HEK293 (cell line): ENCODE results near the gene ILK.
A peak's percentile ranks its signal among the peaks of the same experiment; 100 is the strongest.

Experiments
- CTCF ChIA-PET: fragments of 350-600 bp; formaldehyde crosslinking; extraction: SDS; loops from one replicate; lab custom pipeline; 2021; ENCODE audit warnings: antibody characterized with exemption; lab: Yijun Ruan, JAX
- POLR2A ChIA-PET: fragments of 300-600 bp; formaldehyde crosslinking; extraction: SDS; loops from one replicate; lab custom pipeline; 2020; ENCODE audit warnings: antibody characterized with exemption, inconsistent platforms; lab: Yijun Ruan, JAX
- H3K27ac ChIP-seq: fragments of 200-500 bp; sonication (Bioruptor generic); 2 replicates; pipeline ENCODE4 v1.5.1; 2014; ENCODE audit warnings: low read depth, low read length, control low read depth, inconsistent platforms; ENCODE audit errors: extremely low read depth
- H3K36me3 ChIP-seq, 2 experiments: fragments of 200-500 bp in 1 of 2; sonication (Bioruptor generic) in 1 of 2; 1 replicate in 1 of 2; 2 replicates in 1 of 2; pipeline ENCODE4 v1.5.1; 2014 to 2017; ENCODE audit warnings: inconsistent platforms in 2 of 2, low read length in 2 of 2; ENCODE audit not compliant: control insufficient read depth in 2 of 2, insufficient read depth in 1 of 2
- H3K4me1 ChIP-seq: fragments of 200-500 bp; sonication (Bioruptor generic); 2 replicates; pipeline ENCODE4 v1.5.1; 2014; ENCODE audit warnings: mild to moderate bottlenecking, low read length, inconsistent platforms; ENCODE audit not compliant: control insufficient read depth, insufficient read depth
- H3K4me3 ChIP-seq: 2 replicates; pipeline ENCODE4 v1.5.1; 2011; ENCODE audit warnings: low read depth, mild to moderate bottlenecking, control low read depth, low read length, moderate library complexity
- H3K9me3 ChIP-seq: fragments of 200-500 bp; sonication (Bioruptor generic); 2 replicates; pipeline ENCODE4 v1.5.1; 2014; ENCODE audit warnings: low read depth, low read length, inconsistent platforms; ENCODE audit not compliant: control insufficient read depth, insufficient read depth
- IKZF3 ChIP-seq: fragments of 450-650 bp; IDR thresholded peaks from 2 replicates; pipeline ENCODE4 v1.5.0; 2018; ENCODE audit warnings: missing biosample characterization, mild to moderate bottlenecking, missing genetic modification characterization, moderate library complexity
- ZBTB1 ChIP-seq: fragments of 450-650 bp; formaldehyde crosslinking; IDR thresholded peaks from 2 replicates; pipeline ENCODE4 v1.5.1; 2016; ENCODE audit warnings: missing biosample characterization, missing genetic modification characterization
- ZFP3 ChIP-seq: fragments of 450-650 bp; formaldehyde crosslinking; IDR thresholded peaks from 2 replicates; pipeline ENCODE4 v1.5.1; 2016; ENCODE audit warnings: low read depth, missing biosample characterization, missing genetic modification characterization
- ZNF2 ChIP-seq: fragments of 450-650 bp; formaldehyde crosslinking; IDR thresholded peaks from 2 replicates; pipeline ENCODE4 v1.5.1; 2016; ENCODE audit warnings: missing biosample characterization, missing genetic modification characterization
- ZNF391 ChIP-seq: fragments of 450-650 bp; formaldehyde crosslinking; IDR thresholded peaks from 2 replicates; pipeline ENCODE4 v1.5.1; 2016; ENCODE audit warnings: low read depth, missing biosample characterization, missing genetic modification characterization, borderline replicate concordance
- ZNF426 ChIP-seq: fragments of 450-650 bp; formaldehyde crosslinking; IDR thresholded peaks from 2 replicates; pipeline ENCODE4 v1.5.1; 2017; ENCODE audit warnings: missing biosample characterization, missing genetic modification characterization, mild to moderate bottlenecking, inconsistent platforms, moderate library complexity
- ZNF510 ChIP-seq: fragments of 450-650 bp; formaldehyde crosslinking; IDR thresholded peaks from 2 replicates; pipeline ENCODE4 v1.5.1; 2018; ENCODE audit warnings: mild to moderate bottlenecking, missing genetic modification characterization, missing biosample characterization; ENCODE audit not compliant: insufficient replicate concordance
- ZNF514 ChIP-seq: fragments of 450-650 bp; formaldehyde crosslinking; IDR thresholded peaks from 2 replicates; pipeline ENCODE4 v1.5.1; 2016; ENCODE audit warnings: missing biosample characterization, missing genetic modification characterization
- ZNF558 ChIP-seq: fragments of 450-650 bp; formaldehyde crosslinking; IDR thresholded peaks from 2 replicates; pipeline ENCODE4 v1.5.1; 2016; ENCODE audit warnings: missing biosample characterization, missing genetic modification characterization
- ZNF623 ChIP-seq: fragments of 450-650 bp; formaldehyde crosslinking; IDR thresholded peaks from 2 replicates; pipeline ENCODE4 v1.5.1; 2016; ENCODE audit warnings: missing biosample characterization, missing genetic modification characterization
- ZNF654 ChIP-seq: fragments of 450-650 bp; formaldehyde crosslinking; IDR thresholded peaks from 2 replicates; pipeline ENCODE4 v1.5.1; 2016; ENCODE audit warnings: low read depth, missing biosample characterization, missing genetic modification characterization
- ZNF747 ChIP-seq: fragments of 450-650 bp; formaldehyde crosslinking; IDR thresholded peaks from 2 replicates; pipeline ENCODE4 v1.5.1; 2016; ENCODE audit warnings: missing biosample characterization, missing genetic modification characterization
- ZSCAN16 ChIP-seq: fragments of 450-650 bp; formaldehyde crosslinking; IDR thresholded peaks from 2 replicates; pipeline ENCODE4 v1.5.1; 2016; ENCODE audit warnings: missing biosample characterization, missing genetic modification characterization
- TF ChIP-seq, protein P1 (sequence below): fragments of 450-650 bp; formaldehyde crosslinking; IDR thresholded peaks from 2 replicates; pipeline ENCODE4 v1.5.1; 2016; ENCODE audit warnings: missing biosample characterization, missing genetic modification characterization
- TF ChIP-seq, protein P2 (sequence below): fragments of 450-650 bp; formaldehyde crosslinking; IDR thresholded peaks from 2 replicates; pipeline ENCODE4 v1.5.1; 2016; ENCODE audit warnings: missing biosample characterization, missing genetic modification characterization
- TF ChIP-seq, protein P3 (sequence below): fragments of 450-650 bp; formaldehyde crosslinking; optimal IDR thresholded peaks from 2 replicates; pipeline ENCODE3; 2016; ENCODE audit warnings: missing biosample characterization, mild to moderate bottlenecking, missing genetic modification characterization
- TF ChIP-seq, protein P4 (sequence below): fragments of 450-650 bp; formaldehyde crosslinking; IDR thresholded peaks from 2 replicates; pipeline ENCODE4 v1.5.1; 2017; ENCODE audit warnings: missing biosample characterization, mild to moderate bottlenecking, missing genetic modification characterization, moderate library complexity
- TF ChIP-seq, protein P5 (sequence below): fragments of 450-650 bp; formaldehyde crosslinking; IDR thresholded peaks from 2 replicates; pipeline ENCODE4 v1.5.1; 2016; ENCODE audit warnings: missing biosample characterization, missing genetic modification characterization, borderline replicate concordance

ILK gene

DNA sequence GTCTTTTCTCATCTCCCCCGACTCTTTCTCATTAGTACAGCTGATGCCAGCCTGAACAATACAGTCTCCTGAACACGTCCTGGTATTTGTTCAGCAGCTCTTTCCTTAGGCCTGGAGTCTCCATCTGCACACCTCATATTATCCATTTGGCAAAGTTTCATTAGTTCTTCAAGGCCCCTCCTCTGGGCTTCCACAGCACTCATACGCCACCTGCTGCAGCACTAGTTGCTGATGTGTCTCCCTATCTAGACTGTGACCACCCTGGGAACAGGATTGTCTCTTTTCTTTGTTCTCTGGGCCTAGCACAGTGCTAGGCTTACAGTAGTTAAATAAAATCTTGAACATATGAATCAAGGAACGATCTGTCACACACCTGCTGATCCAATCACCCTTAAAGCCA is 34.9 kb downstream of the ILK start:
- ChIA-PET POLR2A (no interaction called here), CTCF (interaction anchor here (0.6 to 1.1 kb wide), 5 partner anchors 11 to 205 kb away, joined by 3 to 5 read pairs (median 3); partner anchors contain the start of gene MRPL17)
- no peaks in the 10 kb centered on the region for H3K9me3 ChIP-seq
- TF ChIP-seq ZNF558 (tag by site-specific recombination): no peak
- TF ChIP-seq, protein P1, sequence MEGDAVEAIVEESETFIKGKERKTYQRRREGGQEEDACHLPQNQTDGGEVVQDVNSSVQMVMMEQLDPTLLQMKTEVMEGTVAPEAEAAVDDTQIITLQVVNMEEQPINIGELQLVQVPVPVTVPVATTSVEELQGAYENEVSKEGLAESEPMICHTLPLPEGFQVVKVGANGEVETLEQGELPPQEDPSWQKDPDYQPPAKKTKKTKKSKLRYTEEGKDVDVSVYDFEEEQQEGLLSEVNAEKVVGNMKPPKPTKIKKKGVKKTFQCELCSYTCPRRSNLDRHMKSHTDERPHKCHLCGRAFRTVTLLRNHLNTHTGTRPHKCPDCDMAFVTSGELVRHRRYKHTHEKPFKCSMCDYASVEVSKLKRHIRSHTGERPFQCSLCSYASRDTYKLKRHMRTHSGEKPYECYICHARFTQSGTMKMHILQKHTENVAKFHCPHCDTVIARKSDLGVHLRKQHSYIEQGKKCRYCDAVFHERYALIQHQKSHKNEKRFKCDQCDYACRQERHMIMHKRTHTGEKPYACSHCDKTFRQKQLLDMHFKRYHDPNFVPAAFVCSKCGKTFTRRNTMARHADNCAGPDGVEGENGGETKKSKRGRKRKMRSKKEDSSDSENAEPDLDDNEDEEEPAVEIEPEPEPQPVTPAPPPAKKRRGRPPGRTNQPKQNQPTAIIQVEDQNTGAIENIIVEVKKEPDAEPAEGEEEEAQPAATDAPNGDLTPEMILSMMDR: 0 out of 2 replicates have a peak, but pooled peaks have one; percentile 27
- TF ChIP-seq, protein P2, sequence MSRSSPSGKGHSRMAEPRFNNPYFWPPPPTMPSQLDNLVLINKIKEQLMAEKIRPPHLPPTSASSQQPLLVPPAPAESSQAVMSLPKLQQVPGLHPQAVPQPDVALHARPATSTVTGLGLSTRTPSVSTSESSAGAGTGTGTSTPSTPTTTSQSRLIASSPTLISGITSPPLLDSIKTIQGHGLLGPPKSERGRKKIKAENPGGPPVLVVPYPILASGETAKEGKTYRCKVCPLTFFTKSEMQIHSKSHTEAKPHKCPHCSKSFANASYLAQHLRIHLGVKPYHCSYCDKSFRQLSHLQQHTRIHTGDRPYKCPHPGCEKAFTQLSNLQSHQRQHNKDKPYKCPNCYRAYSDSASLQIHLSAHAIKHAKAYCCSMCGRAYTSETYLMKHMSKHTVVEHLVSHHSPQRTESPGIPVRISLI (tag by site-specific recombination): no peak
- H3K4me3 ChIP-seq: no peak overlapping the region
- no peak overlapping the region for H3K27ac ChIP-seq
- H3K4me1 ChIP-seq: no peaks in the 10 kb centered on the region
- peaks cover 0 to 21% of the 10 kb centered on the region in 2 experiments; a peak in 1 of 3 replicates for H3K36me3 ChIP-seq

DNA sequence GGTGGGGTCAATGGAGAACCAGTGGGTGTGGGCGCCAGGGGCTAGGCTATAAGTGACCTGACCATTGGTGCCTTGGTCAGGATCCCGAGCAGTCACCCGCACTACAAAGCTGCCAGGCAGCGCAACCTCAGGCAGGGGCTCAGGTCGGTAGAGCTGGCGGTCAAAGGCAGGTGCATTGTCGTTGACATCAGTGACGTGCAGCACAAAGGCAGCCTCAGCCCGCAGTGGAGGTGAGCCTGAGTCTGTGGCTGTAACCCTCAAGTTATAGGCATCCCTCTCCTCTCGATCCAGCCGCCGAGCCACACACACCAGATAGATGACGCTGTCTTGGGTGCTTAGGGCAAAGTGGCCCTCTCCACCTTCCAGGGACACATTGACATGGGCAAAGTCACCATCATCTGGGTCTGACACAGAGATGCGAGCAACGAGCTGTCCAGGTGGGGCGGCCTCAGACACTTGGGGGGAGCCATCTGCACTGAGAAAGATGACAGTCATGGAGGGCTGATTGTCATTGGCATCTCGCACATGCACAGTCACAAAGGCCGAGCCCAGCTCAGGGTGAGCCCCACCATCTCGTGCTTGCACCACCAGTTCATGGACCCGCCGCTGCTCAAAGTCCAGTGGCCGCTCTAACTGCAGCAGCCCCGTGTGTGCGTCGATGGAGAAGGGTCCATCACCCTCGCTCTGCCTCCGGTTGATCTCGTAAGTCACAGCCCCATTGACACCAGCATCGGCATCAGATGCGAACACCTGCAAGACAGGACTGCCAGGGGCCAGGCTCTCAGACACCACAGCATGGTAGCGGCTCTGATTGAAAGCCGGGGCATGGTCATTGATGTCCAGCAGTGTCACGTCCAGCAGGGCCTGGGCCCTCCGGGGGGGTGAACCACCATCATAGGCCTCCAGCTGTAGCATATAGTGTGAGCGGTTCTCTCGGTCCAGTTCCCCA is 36.7 kb downstream of the ILK start:
- Histone ChIP-seq H3K9me3 (no peaks in the 10 kb centered on the region), H3K4me3 (no peak overlapping the region), H3K27ac (no peak overlapping the region), H3K4me1 (no peaks in the 10 kb centered on the region), H3K36me3 (peaks cover 0 to 17% of the 10 kb centered on the region in 2 experiments; a peak in 1 of 3 replicates)
- ChIA-PET POLR2A (no interaction called here), CTCF (interaction anchor here (1.6 to 1.7 kb wide), 2 partner anchors 11 to 109 kb away, joined by 4 to 8 read pairs; no protein-coding TSS in a partner anchor)
- TF ChIP-seq ZNF426 (tag by site-specific recombination): no peak
- TF ChIP-seq ZNF747 (tag by site-specific recombination): no peak
- TF ChIP-seq ZNF514 (tag by site-specific recombination): no peak

DNA sequence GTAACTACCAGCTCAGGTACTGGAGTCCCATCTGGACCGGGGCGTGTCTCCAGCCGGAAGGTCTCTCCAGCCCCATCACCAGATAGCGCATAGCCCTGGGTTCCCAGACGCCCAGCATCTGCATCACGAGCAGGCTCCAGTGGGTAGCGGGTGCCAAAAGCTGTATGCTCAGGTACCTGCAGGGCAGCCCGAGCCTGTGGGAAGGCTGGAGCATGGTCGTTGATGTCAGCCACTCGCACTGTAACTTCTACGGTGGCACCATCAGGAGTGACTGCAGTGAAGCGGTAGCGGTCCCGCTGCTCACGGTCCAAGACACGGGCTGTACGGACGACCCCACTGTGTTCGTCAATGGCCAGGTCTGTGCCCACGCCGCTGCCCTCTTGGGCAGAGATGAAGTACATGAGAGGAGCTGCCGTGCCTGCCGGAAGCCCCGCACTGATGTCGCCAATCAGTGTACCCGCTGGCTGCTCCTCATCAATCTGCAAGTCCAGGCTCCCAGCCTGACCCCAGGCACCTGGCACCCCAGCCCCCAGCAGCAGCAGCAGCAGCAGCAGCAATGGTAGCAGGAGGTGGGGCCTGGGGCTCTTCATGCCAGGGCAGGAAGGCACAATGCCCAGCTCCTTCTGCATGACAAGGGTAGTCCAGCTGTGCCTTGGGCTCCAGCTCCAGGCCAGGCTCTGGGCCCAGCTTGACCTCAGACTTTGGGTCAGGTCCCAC is 37.6 kb downstream of the ILK start:
- ChIA-PET CTCF (interaction anchor here (1.6 to 1.7 kb wide), 2 partner anchors 12 to 110 kb away, joined by 4 to 8 read pairs; no protein-coding TSS in a partner anchor), POLR2A (no interaction called here)
- Histone ChIP-seq H3K9me3 (no peaks in the 10 kb centered on the region), H3K36me3 (peaks cover 0 to 17% of the 10 kb centered on the region in 2 experiments; a peak in 1 of 3 replicates), H3K27ac (no peak overlapping the region), H3K4me1 (no peaks in the 10 kb centered on the region), H3K4me3 (no peak overlapping the region)
- TF ChIP-seq ZSCAN16 (no peak), ZNF2 (no peak), ZBTB1 (no peak), ZNF391 (tag by site-specific recombination) (no peak), IKZF3 (tag by site-specific recombination) (no peak), ZNF623 (no peak), ZNF654 (tag by site-specific recombination) (no peak), ZNF510 (tag by site-specific recombination) (no peak), ZFP3 (tag by site-specific recombination) (no peak)
- TF ChIP-seq, protein P3, sequence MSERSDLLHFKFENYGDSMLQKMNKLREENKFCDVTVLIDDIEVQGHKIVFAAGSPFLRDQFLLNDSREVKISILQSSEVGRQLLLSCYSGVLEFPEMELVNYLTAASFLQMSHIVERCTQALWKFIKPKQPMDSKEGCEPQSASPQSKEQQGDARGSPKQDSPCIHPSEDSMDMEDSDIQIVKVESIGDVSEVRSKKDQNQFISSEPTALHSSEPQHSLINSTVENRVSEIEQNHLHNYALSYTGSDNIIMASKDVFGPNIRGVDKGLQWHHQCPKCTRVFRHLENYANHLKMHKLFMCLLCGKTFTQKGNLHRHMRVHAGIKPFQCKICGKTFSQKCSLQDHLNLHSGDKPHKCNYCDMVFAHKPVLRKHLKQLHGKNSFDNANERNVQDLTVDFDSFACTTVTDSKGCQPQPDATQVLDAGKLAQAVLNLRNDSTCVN (tag by site-specific recombination): no peak
- TF ChIP-seq, protein P4, sequence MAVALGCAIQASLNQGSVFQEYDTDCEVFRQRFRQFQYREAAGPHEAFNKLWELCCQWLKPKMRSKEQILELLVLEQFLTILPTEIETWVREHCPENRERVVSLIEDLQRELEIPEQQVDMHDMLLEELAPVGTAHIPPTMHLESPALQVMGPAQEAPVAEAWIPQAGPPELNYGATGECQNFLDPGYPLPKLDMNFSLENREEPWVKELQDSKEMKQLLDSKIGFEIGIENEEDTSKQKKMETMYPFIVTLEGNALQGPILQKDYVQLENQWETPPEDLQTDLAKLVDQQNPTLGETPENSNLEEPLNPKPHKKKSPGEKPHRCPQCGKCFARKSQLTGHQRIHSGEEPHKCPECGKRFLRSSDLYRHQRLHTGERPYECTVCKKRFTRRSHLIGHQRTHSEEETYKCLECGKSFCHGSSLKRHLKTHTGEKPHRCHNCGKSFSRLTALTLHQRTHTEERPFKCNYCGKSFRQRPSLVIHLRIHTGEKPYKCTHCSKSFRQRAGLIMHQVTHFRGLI (tag by site-specific recombination): no peak
- TF ChIP-seq, protein P5, sequence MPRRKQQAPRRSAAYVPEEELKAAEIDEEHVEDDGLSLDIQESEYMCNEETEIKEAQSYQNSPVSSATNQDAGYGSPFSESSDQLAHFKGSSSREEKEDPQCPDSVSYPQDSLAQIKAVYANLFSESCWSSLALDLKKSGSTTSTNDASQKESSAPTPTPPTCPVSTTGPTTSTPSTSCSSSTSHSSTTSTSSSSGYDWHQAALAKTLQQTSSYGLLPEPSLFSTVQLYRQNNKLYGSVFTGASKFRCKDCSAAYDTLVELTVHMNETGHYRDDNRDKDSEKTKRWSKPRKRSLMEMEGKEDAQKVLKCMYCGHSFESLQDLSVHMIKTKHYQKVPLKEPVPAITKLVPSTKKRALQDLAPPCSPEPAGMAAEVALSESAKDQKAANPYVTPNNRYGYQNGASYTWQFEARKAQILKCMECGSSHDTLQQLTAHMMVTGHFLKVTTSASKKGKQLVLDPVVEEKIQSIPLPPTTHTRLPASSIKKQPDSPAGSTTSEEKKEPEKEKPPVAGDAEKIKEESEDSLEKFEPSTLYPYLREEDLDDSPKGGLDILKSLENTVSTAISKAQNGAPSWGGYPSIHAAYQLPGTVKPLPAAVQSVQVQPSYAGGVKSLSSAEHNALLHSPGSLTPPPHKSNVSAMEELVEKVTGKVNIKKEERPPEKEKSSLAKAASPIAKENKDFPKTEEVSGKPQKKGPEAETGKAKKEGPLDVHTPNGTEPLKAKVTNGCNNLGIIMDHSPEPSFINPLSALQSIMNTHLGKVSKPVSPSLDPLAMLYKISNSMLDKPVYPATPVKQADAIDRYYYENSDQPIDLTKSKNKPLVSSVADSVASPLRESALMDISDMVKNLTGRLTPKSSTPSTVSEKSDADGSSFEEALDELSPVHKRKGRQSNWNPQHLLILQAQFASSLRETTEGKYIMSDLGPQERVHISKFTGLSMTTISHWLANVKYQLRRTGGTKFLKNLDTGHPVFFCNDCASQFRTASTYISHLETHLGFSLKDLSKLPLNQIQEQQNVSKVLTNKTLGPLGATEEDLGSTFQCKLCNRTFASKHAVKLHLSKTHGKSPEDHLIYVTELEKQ (tag by site-specific recombination): no peak
